ENCODE data around the gene FBXL19. TPM values are rescaled to one million over a fixed set of nuclear protein-coding genes. Genes with fewer than 3 reads are reported as not detected.

The FBXL19 gene
- total RNA-seq, 1 donor from 2014 or later = 13.4 TPM

DNA sequence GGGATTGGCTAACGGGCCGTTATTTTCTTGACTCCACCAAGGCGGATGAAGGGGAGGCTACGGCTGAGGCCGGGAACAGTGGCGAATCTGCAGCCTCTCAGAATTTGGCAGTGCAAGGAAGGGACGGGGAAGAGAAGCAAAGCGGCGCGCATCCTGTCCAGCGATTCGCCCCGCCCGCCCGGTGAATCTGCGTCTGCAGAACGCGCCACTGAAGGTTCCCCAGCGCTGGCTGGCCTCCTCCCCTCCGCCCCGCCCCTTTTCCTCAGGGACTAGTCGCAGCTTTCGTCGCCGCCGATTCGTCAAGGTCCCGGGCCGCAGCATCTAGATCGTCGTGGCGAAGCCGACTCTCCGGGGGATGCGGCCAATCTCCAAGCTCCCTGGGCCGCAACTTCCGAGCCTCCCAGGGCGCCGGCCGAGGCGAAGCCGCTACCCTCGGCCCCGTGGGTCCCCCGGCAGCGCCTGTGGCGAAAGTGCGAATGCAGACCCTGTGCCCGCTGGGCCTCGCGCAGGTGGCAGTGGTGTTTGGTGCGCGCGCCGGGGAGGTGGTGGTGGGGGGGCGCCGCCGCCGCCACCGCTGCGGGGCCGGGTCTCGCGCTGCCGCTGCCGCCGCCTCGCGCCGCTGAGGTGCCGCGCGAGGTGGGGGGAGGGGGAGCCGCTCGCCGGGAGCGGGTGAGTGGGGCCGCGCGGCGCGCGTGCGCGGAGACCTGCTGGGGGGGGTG is 34.2 kb downstream of the FBXL19 start, which contains the start of gene SETD1A:
SETD1A (plus strand) TSS at position 299 of the 719 bp plus-strand sequence. CDS start 978 bp downstream, outside the sequence.
- no peaks in the 10 kb centered on the region for H3K9me3 ChIP-seq
- peak; percentile 98 for DNase-seq
- intact Hi-C loops (cut with DNase I) = no loop called here
- TF ChIP-seq, protein P1, sequence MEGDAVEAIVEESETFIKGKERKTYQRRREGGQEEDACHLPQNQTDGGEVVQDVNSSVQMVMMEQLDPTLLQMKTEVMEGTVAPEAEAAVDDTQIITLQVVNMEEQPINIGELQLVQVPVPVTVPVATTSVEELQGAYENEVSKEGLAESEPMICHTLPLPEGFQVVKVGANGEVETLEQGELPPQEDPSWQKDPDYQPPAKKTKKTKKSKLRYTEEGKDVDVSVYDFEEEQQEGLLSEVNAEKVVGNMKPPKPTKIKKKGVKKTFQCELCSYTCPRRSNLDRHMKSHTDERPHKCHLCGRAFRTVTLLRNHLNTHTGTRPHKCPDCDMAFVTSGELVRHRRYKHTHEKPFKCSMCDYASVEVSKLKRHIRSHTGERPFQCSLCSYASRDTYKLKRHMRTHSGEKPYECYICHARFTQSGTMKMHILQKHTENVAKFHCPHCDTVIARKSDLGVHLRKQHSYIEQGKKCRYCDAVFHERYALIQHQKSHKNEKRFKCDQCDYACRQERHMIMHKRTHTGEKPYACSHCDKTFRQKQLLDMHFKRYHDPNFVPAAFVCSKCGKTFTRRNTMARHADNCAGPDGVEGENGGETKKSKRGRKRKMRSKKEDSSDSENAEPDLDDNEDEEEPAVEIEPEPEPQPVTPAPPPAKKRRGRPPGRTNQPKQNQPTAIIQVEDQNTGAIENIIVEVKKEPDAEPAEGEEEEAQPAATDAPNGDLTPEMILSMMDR (IDR thresholded peaks at IDR 0.05) = no peak
- peak; percentile 93 for ATAC-seq
- no peaks in the 10 kb centered on the region for H3K27me3 ChIP-seq
- H3K4me1 ChIP-seq = peaks cover 16% of the 10 kb centered on the region
- peaks cover 36% of the 10 kb centered on the region for H3K36me3 ChIP-seq
- peak within 1 kb of the TSS; percentile 83 for H3K4me3 ChIP-seq
- H3K27ac ChIP-seq = peak within 1 kb of the TSS; percentile 98

DNA sequence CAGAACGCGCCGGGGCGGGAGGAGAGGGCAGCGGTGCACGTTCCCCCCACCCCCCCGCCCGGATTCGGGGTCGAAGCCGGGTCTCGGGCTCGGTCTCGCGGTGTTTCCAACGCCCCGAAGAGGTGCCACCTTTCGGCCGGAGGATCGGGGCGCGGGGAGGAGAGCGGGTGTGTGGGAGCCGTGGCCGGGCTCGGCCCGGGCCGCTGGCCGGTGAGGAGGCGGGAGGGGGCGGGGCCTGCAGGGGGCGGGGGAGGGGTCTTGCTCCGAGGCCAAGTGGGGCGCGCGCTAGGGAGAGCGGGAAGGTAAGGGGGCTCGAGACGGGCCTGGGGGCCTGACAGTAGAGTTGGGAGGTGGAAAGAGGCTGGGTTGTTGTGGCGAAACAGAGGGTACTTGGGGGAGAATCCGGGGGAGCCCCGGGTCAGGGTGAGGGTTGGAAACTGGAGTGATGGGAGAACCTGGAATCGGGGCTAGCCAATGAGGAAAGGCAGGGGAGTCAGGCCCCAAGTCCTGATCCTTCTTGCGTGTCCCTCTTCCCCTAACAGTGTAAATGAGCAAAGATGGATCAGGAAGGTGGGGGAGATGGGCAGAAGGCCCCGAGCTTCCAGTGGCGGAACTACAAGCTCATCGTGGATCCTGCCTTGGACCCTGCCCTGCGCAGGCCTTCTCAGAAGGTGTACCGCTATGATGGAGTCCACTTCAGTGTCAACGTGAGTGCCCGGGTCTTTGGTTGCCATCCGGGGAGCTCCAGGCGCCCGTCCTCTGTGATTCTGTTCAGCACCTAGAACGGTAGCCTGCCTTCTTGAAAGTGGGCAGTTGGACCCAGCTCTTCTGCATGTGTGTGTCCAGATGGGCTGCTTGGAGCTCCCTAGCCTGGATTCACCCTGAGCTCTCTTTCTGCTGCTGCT is 35.1 kb downstream of the FBXL19 start:
- Histone ChIP-seq H3K27me3 (no peaks in the 10 kb centered on the region), H3K4me3 (peak overlapping the region; percentile 83), H3K27ac (peak overlapping the region; percentile 98), H3K36me3 (peaks cover 44% of the 10 kb centered on the region), H3K4me1 (peaks cover 15% of the 10 kb centered on the region), H3K9me3 (no peaks in the 10 kb centered on the region)
- ATAC-seq (peak; percentile 36), DNase-seq (peak; percentile 83)
- TF ChIP-seq, protein P1 (IDR thresholded peaks at IDR 0.05) = no peak
- intact Hi-C loops (cut with DNase I) = no loop called here

DNA sequence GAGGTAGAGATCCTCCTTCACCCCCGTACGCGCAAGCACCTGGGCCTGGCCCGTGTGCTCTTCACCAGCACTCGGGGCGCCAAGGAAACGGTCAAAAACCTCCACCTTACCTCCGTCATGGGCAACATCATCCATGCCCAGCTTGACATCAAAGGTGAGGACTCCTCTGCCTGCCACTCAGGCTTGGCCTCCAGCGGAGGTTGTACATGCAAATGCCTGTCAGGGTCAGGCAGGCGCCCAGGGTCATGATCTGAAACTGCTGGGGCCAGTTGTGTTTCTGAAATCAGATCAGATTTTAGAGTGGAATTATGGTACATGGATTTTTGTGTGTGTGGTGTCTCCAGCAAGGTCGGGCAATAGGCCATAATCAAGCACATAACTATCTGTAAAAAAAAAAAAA is 38.0 kb downstream of the FBXL19 start:
- Histone ChIP-seq H3K4me3 (no peak overlapping the region), H3K9me3 (no peaks in the 10 kb centered on the region), H3K27ac (no peak overlapping the region), H3K4me1 (peaks cover 10% of the 10 kb centered on the region), H3K36me3 (peaks cover 73% of the 10 kb centered on the region), H3K27me3 (no peaks in the 10 kb centered on the region)
- intact Hi-C loops (cut with DNase I) = no loop called here
- TF ChIP-seq, protein P1 (IDR thresholded peaks at IDR 0.05) = no peak
- ATAC-seq (no peak), DNase-seq (no peak)

DNA sequence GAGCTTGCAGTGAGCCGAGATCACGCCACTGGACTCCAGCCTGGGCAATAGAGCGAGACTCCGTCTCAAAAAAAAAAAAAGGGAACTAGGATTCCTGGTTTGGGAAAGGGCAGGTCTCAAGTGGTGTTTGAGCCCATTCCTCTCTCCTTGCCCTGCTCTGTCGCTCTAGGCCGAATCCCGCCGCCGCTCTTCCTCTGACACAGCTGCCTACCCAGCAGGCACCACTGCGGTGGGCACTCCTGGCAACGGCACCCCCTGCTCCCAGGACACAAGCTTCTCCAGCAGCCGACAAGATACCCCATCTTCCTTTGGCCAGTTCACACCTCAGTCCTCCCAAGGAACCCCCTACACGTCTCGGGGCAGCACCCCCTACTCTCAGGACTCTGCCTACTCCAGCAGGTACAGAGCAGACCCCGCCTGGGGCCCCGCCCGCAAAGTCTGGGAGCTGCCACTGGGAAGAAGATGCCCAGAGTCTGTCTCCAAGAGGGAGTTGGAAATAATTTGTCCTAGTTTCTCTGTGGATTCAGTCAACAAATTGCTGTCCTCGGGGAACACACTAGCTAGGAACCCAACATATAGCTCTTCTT is 40.6 kb downstream of the FBXL19 start:
- ATAC-seq (no peak), DNase-seq (no peak)
- intact Hi-C loops (cut with DNase I) = no loop called here
- Histone ChIP-seq H3K27ac (no peak overlapping the region), H3K36me3 (peaks cover 99% of the 10 kb centered on the region), H3K27me3 (no peaks in the 10 kb centered on the region), H3K4me1 (peaks cover 4% of the 10 kb centered on the region), H3K9me3 (no peaks in the 10 kb centered on the region), H3K4me3 (no peak overlapping the region)
- TF ChIP-seq, protein P1 (IDR thresholded peaks at IDR 0.05) = no peak

DNA sequence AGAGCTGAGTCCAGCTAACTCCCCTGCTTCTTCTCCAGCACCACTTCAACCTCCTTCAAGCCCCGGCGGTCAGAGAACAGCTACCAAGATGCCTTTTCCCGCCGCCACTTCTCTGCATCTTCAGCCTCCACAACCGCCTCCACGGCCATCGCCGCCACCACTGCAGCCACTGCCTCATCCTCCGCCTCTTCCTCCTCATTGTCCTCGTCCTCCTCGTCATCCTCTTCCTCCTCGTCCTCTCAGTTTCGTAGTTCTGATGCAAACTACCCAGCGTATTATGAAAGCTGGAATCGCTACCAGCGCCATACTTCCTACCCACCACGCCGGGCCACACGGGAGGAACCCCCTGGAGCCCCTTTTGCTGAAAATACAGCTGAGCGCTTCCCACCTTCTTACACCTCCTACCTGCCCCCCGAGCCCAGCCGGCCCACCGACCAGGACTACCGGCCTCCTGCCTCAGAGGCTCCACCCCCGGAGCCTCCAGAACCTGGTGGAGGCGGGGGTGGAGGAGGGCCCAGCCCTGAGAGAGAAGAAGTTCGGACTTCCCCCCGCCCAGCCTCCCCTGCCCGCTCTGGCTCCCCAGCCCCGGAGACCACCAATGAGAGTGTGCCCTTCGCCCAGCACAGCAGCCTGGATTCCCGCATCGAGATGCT is 41.3 kb downstream of the FBXL19 start:
- Histone ChIP-seq H3K9me3 (no peaks in the 10 kb centered on the region), H3K36me3 (peaks cover 100% of the 10 kb centered on the region), H3K4me3 (no peak overlapping the region), H3K27ac (no peak overlapping the region), H3K27me3 (no peaks in the 10 kb centered on the region), H3K4me1 (no peaks in the 10 kb centered on the region)
- intact Hi-C loops (cut with DNase I) = no loop called here
- ATAC-seq = no peak
- no peak for DNase-seq
- TF ChIP-seq, protein P1 (IDR thresholded peaks at IDR 0.05) = no peak
